Neural cell (in vitro differentiated cells): ENCODE data around the gene REV3L. TPM values are rescaled to one million over a fixed set of nuclear protein-coding genes. Genes with fewer than 3 reads are reported as not detected.

Experiments used
- H2AFZ ChIP-seq: fragments of 200-600, 300-800 bp; sonication (generic), shearing (Covaris generic); 2 replicates; pipeline ENCODE4 v1.6.0; 2014; ENCODE audit warnings: low read depth, mild to moderate bottlenecking, antibody characterized with exemption, low read length, moderate library complexity
- H3F3A ChIP-seq: fragments of 200-600 bp; shearing (Covaris generic); 2 replicates; pipeline ENCODE4 v1.6.1; 2016; ENCODE audit warnings: mild to moderate bottlenecking, moderate library complexity, mixed read lengths, antibody characterized with exemption, low read length; ENCODE audit not compliant: insufficient read depth, poor library complexity, severe bottlenecking
- H3K27ac ChIP-seq: fragments of 200-600, 300-800 bp; sonication (generic), shearing (Covaris generic); 2 replicates; pipeline ENCODE4 v1.5.1; 2014; ENCODE audit warnings: mild to moderate bottlenecking, low read length, moderate library complexity
- H3K27me3 ChIP-seq: fragments of 300-800, 200-600 bp; sonication (generic), shearing (Covaris generic); 2 replicates; pipeline ENCODE4 v1.6.0; 2014; ENCODE audit warnings: mild to moderate bottlenecking, low read depth, low read length, moderate library complexity; ENCODE audit not compliant: insufficient read depth
- H3K36me3 ChIP-seq: fragments of 300-800, 200-600 bp; sonication (generic), shearing (Covaris generic); 2 replicates; pipeline ENCODE4 v1.5.1; 2014; ENCODE audit warnings: mild to moderate bottlenecking, antibody characterized with exemption, low read length, moderate library complexity; ENCODE audit not compliant: insufficient read depth
- H3K4me2 ChIP-seq: fragments of 300-800, 200-600 bp; sonication (generic), shearing (Covaris generic); 2 replicates; pipeline ENCODE4 v1.6.0; 2014; ENCODE audit warnings: mild to moderate bottlenecking, low read length
- H3K4me3 ChIP-seq: fragments of 300-800, 200-600 bp; sonication (generic), shearing (Covaris generic); 2 replicates; pipeline ENCODE4 v1.5.1; 2014; ENCODE audit warnings: mild to moderate bottlenecking, low read length, moderate library complexity
- H3K79me2 ChIP-seq: fragments of 200-600 bp; shearing (Covaris generic); replicated peaks from 2 replicates; pipeline ENCODE4 v1.6.0; 2014; ENCODE audit warnings: mild to moderate bottlenecking, low read length, moderate library complexity; ENCODE audit not compliant: insufficient read depth
- H3K9ac ChIP-seq: fragments of 300-800, 200-600 bp; sonication (generic), shearing (Covaris generic); 2 replicates; pipeline ENCODE4 v1.6.1; 2016; ENCODE audit warnings: mild to moderate bottlenecking, low read length, mixed read lengths
- H3K9me2 ChIP-seq: fragments of 200-600 bp; shearing (Covaris generic); 2 replicates; pipeline ENCODE4 v1.6.1; 2016; ENCODE audit warnings: mild to moderate bottlenecking, low read length, mixed read lengths; ENCODE audit not compliant: insufficient read depth
- H3K9me3 ChIP-seq: fragments of 200-600, 300-800 bp; sonication (generic), shearing (Covaris generic); 2 replicates; pipeline ENCODE4 v1.6.1; 2016; ENCODE audit warnings: mild to moderate bottlenecking, mixed run types, low read length, moderate library complexity, mixed read lengths
- H4K20me1 ChIP-seq: fragments of 200-600 bp; shearing (Covaris generic); 2 replicates; pipeline ENCODE4 v1.6.1; 2016; ENCODE audit warnings: mild to moderate bottlenecking, mixed run types; ENCODE audit not compliant: insufficient read depth
- CTCF ChIP-seq: fragments of 450-650 bp; IDR thresholded peaks from 2 replicates; pipeline ENCODE4 v1.5.1; 2014; ENCODE audit warnings: antibody characterized with exemption, mild to moderate bottlenecking, moderate library complexity; ENCODE audit not compliant: poor library complexity, severe bottlenecking
- EP300 ChIP-seq: fragments of 450-650 bp; conservative IDR thresholded peaks from 2 replicates; pipeline ENCODE4 v1.6.1; 2014; ENCODE audit warnings: antibody characterized with exemption, mild to moderate bottlenecking, moderate library complexity; ENCODE audit not compliant: poor library complexity, severe bottlenecking
- EZH2 ChIP-seq: fragments of 200-600, 300-800 bp; shearing (Covaris generic), sonication (generic); IDR thresholded peaks from 2 replicates; pipeline ENCODE4 v1.6.1; 2014; ENCODE audit warnings: antibody characterized with exemption, low read length, borderline replicate concordance, mild to moderate bottlenecking; ENCODE audit not compliant: insufficient read depth, poor library complexity, severe bottlenecking
- MXI1 ChIP-seq: fragments of 450-650 bp; conservative IDR thresholded peaks from 2 replicates; pipeline ENCODE4 v1.6.1; 2014; ENCODE audit warnings: antibody characterized with exemption, mild to moderate bottlenecking; ENCODE audit not compliant: poor library complexity, severe bottlenecking
- POLR2AphosphoS5 ChIP-seq: IDR thresholded peaks from 2 replicates; pipeline ENCODE4 v1.6.1; 2012
- RAD21 ChIP-seq: fragments of 450-650 bp; conservative IDR thresholded peaks from 2 replicates; pipeline ENCODE4 v1.6.1; 2014; ENCODE audit warnings: antibody characterized with exemption, mild to moderate bottlenecking, moderate library complexity
- REST ChIP-seq: IDR thresholded peaks from 2 replicates; pipeline ENCODE4 v1.6.1; 2012; ENCODE audit warnings: borderline replicate concordance
- SMC3 ChIP-seq: fragments of 450-650 bp; conservative IDR thresholded peaks from 2 replicates; pipeline ENCODE4 v1.6.1; 2014; ENCODE audit warnings: antibody characterized with exemption, mild to moderate bottlenecking, moderate library complexity; ENCODE audit not compliant: poor library complexity
- TAF1 ChIP-seq: IDR thresholded peaks from 2 replicates; pipeline ENCODE4 v1.6.1; 2012; ENCODE audit warnings: low read depth
- polyA plus RNA-seq: library from polyadenylated mRNA; depleted of rRNA; stranded (reverse); fragments of >200 nt; gene quantifications from 2 replicates; pipeline ENCODE4 v1.2.3, GENCODE V29; 2014

REV3L gene
- polyA plus RNA-seq, 1 donor from 2014 or later: 60.2 TPM

GRCh38 chr6:111259089-111259831, 223.8 kb downstream of the REV3L start:
- H3K4me2 ChIP-seq: peak overlapping the region; percentile 48
- peak; percentile 69 for TF ChIP-seq EP300
- TF ChIP-seq RAD21: peak; percentile 89
- TF ChIP-seq TAF1: no peak
- peak; percentile 95 for TF ChIP-seq MXI1
- TF ChIP-seq REST: no peak
- TF ChIP-seq EZH2: no peak
- TF ChIP-seq CTCF: peak; percentile 99
- TF ChIP-seq SMC3: peak; percentile 95
- peak; percentile 75 for TF ChIP-seq POLR2AphosphoS5
- no peaks in the 10 kb centered on the region for H3K9me3 ChIP-seq
- H3K9ac ChIP-seq: peak overlapping the region; percentile 62
- peak overlapping the region; percentile 89 for H3K4me3 ChIP-seq
- peak overlapping the region; percentile 47 for H3K27ac ChIP-seq
- H3F3A ChIP-seq: no peaks in the 10 kb centered on the region
- H3K36me3 ChIP-seq: no peaks in the 10 kb centered on the region
- H4K20me1 ChIP-seq: no peaks in the 10 kb centered on the region
- no peaks in the 10 kb centered on the region for H3K9me2 ChIP-seq
- peaks cover 18% of the 10 kb centered on the region for H3K79me2 ChIP-seq
- peak overlapping the region; percentile 94 for H2AFZ ChIP-seq
- no peaks in the 10 kb centered on the region for H3K27me3 ChIP-seq

DNA sequence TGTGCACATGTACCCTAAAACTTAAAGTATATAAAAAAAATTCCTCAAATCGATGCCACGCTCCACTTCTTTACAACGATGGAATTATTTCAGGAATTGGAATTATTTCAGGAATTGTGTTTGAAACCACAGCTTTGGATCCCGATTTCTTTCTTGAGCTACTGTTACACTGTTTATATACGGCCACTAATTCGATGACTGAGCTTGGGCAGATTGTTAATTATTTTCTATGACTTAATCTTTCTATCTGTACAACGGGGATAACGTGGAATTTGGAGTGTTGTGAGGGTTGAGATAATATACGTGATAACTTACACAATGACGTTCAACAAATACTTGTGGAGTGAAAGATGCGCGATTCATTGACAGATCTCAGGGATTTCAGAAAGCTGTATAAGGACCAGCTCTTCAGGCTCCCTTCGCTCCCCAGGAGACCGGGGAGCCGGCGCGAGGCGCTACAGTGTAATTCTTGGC, 224.4 kb downstream of the REV3L start:
- peak overlapping the region; percentile 89 for H3K4me3 ChIP-seq
- H4K20me1 ChIP-seq: no peaks in the 10 kb centered on the region
- peak overlapping the region; percentile 74 for H2AFZ ChIP-seq
- H3K36me3 ChIP-seq: no peaks in the 10 kb centered on the region
- H3K27ac ChIP-seq: peak overlapping the region; percentile 32
- H3K27me3 ChIP-seq: no peaks in the 10 kb centered on the region
- H3K9ac ChIP-seq: peak overlapping the region; percentile 43
- no peaks in the 10 kb centered on the region for H3K9me2 ChIP-seq
- no peak overlapping the region for H3K4me2 ChIP-seq
- no peaks in the 10 kb centered on the region for H3F3A ChIP-seq
- H3K9me3 ChIP-seq: no peaks in the 10 kb centered on the region
- no peak for TF ChIP-seq TAF1
- no peak for TF ChIP-seq EP300
- TF ChIP-seq POLR2AphosphoS5: no peak
- no peak for TF ChIP-seq CTCF
- TF ChIP-seq RAD21: no peak
- peaks cover 18% of the 10 kb centered on the region for H3K79me2 ChIP-seq
